Nephron progenitor cell (in vitro differentiated cells): ENCODE data around the gene RPH3AL.

Source experiments
- DNase-seq: peaks from one replicate; pipeline ENCODE4 v3.0.0; 2021
- H3K27ac Mint-ChIP-seq: 2 replicates; pipeline ENCODE4 v1.8.0; 2021; ENCODE audit warnings: mild to moderate bottlenecking, moderate library complexity, mixed read lengths
- H3K27me3 Mint-ChIP-seq: 2 replicates; pipeline ENCODE4 v1.8.0; 2021; ENCODE audit warnings: mild to moderate bottlenecking, low read depth, mixed read lengths; ENCODE audit not compliant: poor library complexity
- H3K36me3 Mint-ChIP-seq: 2 replicates; pipeline ENCODE4 v1.8.0; 2021; ENCODE audit warnings: low read depth, mixed read lengths
- H3K4me1 Mint-ChIP-seq: 2 replicates; pipeline ENCODE4 v1.8.0; 2021; ENCODE audit warnings: mixed read lengths
- H3K4me3 Mint-ChIP-seq: 2 replicates; pipeline ENCODE4 v1.8.0; 2021; ENCODE audit warnings: mild to moderate bottlenecking, moderate library complexity, mixed read lengths
- H3K9me3 Mint-ChIP-seq: 2 replicates; pipeline ENCODE4 v1.8.0; 2021; ENCODE audit warnings: mild to moderate bottlenecking, moderate library complexity, mixed read lengths
- CTCF ChIP-seq: fragments of 200-600 bp; sonication (generic); IDR thresholded peaks from 2 replicates; pipeline ENCODE4 v1.5.0; 2021; ENCODE audit warnings: antibody characterized with exemption

Gene RPH3AL

DNA sequence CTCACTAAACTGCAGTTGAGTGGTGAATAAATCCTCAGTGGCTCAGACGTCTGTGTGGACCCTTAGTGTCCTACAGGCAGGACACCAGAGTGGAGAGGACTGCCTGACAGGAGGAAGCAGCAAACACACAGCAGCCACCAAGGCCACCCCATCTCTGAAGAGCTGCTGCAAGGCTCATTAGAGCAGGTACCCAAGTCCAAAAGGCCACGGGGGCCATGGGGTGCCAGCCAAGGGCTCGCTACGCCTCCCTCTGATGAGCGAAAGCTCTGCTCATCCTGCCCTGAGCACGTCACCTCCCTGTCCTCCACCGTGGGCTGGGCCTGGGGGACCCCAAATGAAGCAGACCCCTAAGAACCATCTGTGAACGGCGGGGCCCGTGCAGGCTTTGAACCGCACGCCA, 101.1 kb downstream of the RPH3AL start:
- Mint-ChIP-seq H3K27me3 (no peaks in the 10 kb centered on the region), H3K4me3 (no peak overlapping the region), H3K4me1 (no peaks in the 10 kb centered on the region), H3K27ac (no peak overlapping the region), H3K36me3 (no peaks in the 10 kb centered on the region), H3K9me3 (no peaks in the 10 kb centered on the region)
- no peak for TF ChIP-seq CTCF
- no peak for DNase-seq

GRCh38 chr17:250487-251300, 101.9 kb downstream of the RPH3AL start:
- no peaks in the 10 kb centered on the region for H3K9me3 Mint-ChIP-seq
- H3K4me1 Mint-ChIP-seq, result no peaks in the 10 kb centered on the region
- H3K27me3 Mint-ChIP-seq, result no peaks in the 10 kb centered on the region
- DNase-seq, result no peak
- H3K27ac Mint-ChIP-seq, result no peak overlapping the region
- no peak for TF ChIP-seq CTCF
- H3K36me3 Mint-ChIP-seq, result no peaks in the 10 kb centered on the region
- no peak overlapping the region for H3K4me3 Mint-ChIP-seq

GRCh38 chr17:249236-249993, 103.2 kb downstream of the RPH3AL start:
- Mint-ChIP-seq H3K9me3 (no peaks in the 10 kb centered on the region), H3K36me3 (peaks cover 9% of the 10 kb centered on the region), H3K27ac (no peak overlapping the region), H3K4me1 (no peaks in the 10 kb centered on the region), H3K27me3 (peaks cover 3% of the 10 kb centered on the region), H3K4me3 (no peak overlapping the region)
- no peak for DNase-seq
- no peak for TF ChIP-seq CTCF

- no peak for DNase-seq
- Mint-ChIP-seq H3K4me3 (no peak overlapping the region), H3K9me3 (no peaks in the 10 kb centered on the region), H3K4me1 (no peaks in the 10 kb centered on the region), H3K27me3 (peaks cover 3% of the 10 kb centered on the region), H3K36me3 (peaks cover 9% of the 10 kb centered on the region), H3K27ac (no peak overlapping the region)
- no peak for TF ChIP-seq CTCF
Measured at GRCh38 chr17:248337-249235, 104.0 kb downstream of the RPH3AL start.

DNA sequence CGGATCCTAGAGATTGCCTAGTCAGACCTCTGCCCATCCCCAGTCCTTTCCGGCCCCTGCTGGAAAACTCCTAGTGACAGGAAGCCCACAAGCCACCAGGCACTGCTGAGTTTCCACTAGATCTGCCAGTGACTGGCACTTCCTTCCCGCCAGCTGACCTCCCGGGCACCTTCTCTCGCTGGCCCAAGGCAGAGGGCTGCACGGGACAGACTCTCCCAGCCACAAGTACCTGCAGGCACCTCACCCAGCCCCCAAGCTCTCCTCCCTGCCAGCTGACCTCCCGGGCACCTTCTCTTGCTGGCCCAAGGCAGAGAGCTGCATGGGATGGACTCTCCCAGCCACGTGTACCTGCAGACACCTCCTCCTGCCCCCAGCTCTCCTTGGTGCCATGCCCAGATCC, 104.8 kb downstream of the RPH3AL start:
- no peak for TF ChIP-seq CTCF
- no peak overlapping the region for H3K4me3 Mint-ChIP-seq
- no peak for DNase-seq
- H3K9me3 Mint-ChIP-seq, result no peaks in the 10 kb centered on the region
- H3K36me3 Mint-ChIP-seq, result peaks cover 9% of the 10 kb centered on the region
- no peak overlapping the region for H3K27ac Mint-ChIP-seq
- peaks cover 3% of the 10 kb centered on the region for H3K27me3 Mint-ChIP-seq
- no peaks in the 10 kb centered on the region for H3K4me1 Mint-ChIP-seq
